GM18507 (cell line): ENCODE data around the gene TFAP2E.
"Not testable (repeated sequence)": the region's sequence is repeated elsewhere in the genome, so short reads cannot be mapped to it uniquely, and the experiment has no call there.

Experiments
- DNase-seq: peaks from one replicate; pipeline ENCODE4 v3.0.0; 2011; ENCODE audit warnings: low read depth; ENCODE audit not compliant: insufficient read length; ENCODE audit errors: extremely low spot score
- FAIRE-seq: peaks from 2 replicates; lab custom pipeline; 2011; peaks lifted over from hg19 to GRCh38; lab: Jason Lieb, UNC

Gene TFAP2E

GRCh38 chr1:35570589-35571137 lies 2.5 kb upstream of the TFAP2E start:
- no peak for DNase-seq
- no peak for FAIRE-seq

- no peak for FAIRE-seq
These were observed 1.9 kb upstream of the TFAP2E start for GRCh38 chr1:35571263-35571662.

GRCh38 chr1:35572296-35572695 lies 818 bp upstream of the TFAP2E start:
- FAIRE-seq = no peak
- DNase-seq = no peak

More at GRCh38 chr1:35571263-35571662, 1.9 kb upstream of the TFAP2E start:
- no peak for DNase-seq

- no peak for DNase-seq
- FAIRE-seq = no peak
These were observed 1.1 kb downstream of the TFAP2E start for GRCh38 chr1:35574125-35574654.

- DNase-seq = no peak
These were observed 1.7 kb downstream of the TFAP2E start for GRCh38 chr1:35574655-35575415.

GRCh38 chr1:35575416-35575958 lies 2.4 kb downstream of the TFAP2E start:
- no peak for FAIRE-seq

More at GRCh38 chr1:35574655-35575415, 1.7 kb downstream of the TFAP2E start:
- no peak for FAIRE-seq

GRCh38 chr1:35576061-35576765 lies 3.1 kb downstream of the TFAP2E start:
- FAIRE-seq = no peak
- no peak for DNase-seq

More at GRCh38 chr1:35575416-35575958, 2.4 kb downstream of the TFAP2E start:
- no peak for DNase-seq

- DNase-seq, FAIRE-seq: not testable (repeated sequence)
These were observed 3.6 kb downstream of the TFAP2E start for GRCh38 chr1:35576766-35577070.

GRCh38 chr1:35577071-35577998 lies 4.2 kb downstream of the TFAP2E start:
- FAIRE-seq = peak; percentile 90
- peak; percentile 74 for DNase-seq

- FAIRE-seq = no peak
These were observed 7.9 kb downstream of the TFAP2E start for GRCh38 chr1:35580949-35581388.

GRCh38 chr1:35581621-35582020 lies 8.5 kb downstream of the TFAP2E start:
- FAIRE-seq, DNase-seq: not testable (repeated sequence)

More at GRCh38 chr1:35580949-35581388, 7.9 kb downstream of the TFAP2E start:
- no peak for DNase-seq

GRCh38 chr1:35585281-35585680 lies 12.2 kb downstream of the TFAP2E start:
- FAIRE-seq (no peak), DNase-seq (no peak)

- FAIRE-seq, DNase-seq: not testable (repeated sequence)
These were observed 12.7 kb downstream of the TFAP2E start for GRCh38 chr1:35585805-35586204.

GRCh38 chr1:35586808-35587207 lies 13.7 kb downstream of the TFAP2E start:
- no peak for FAIRE-seq
- DNase-seq = no peak

- DNase-seq (no peak), FAIRE-seq (no peak)
These were observed 14.6 kb downstream of the TFAP2E start for GRCh38 chr1:35587736-35588135.

GRCh38 chr1:35588197-35588910 lies 15.2 kb downstream of the TFAP2E start:
- DNase-seq (no peak), FAIRE-seq (no peak)

GRCh38 chr1:35589516-35590427 lies 16.7 kb downstream of the TFAP2E start:
- FAIRE-seq = no peak
- no peak for DNase-seq
